Ramos (cell line): ENCODE measurements around the gene STX8.
"Not testable (repeated sequence)": the region's sequence is repeated elsewhere in the genome, so short reads cannot be mapped to it uniquely, and the experiment has no call there.

ENCODE experiments used
- in situ Hi-C: fragments of 300-500 bp; cut with MboI; formaldehyde crosslinking; loops from one replicate; pipeline ENCODE4 v1.14.3; 2022; ENCODE audit warnings: low sequenced_read_pairs; ENCODE audit not compliant: unreplicated experiment

Gene STX8

DNA sequence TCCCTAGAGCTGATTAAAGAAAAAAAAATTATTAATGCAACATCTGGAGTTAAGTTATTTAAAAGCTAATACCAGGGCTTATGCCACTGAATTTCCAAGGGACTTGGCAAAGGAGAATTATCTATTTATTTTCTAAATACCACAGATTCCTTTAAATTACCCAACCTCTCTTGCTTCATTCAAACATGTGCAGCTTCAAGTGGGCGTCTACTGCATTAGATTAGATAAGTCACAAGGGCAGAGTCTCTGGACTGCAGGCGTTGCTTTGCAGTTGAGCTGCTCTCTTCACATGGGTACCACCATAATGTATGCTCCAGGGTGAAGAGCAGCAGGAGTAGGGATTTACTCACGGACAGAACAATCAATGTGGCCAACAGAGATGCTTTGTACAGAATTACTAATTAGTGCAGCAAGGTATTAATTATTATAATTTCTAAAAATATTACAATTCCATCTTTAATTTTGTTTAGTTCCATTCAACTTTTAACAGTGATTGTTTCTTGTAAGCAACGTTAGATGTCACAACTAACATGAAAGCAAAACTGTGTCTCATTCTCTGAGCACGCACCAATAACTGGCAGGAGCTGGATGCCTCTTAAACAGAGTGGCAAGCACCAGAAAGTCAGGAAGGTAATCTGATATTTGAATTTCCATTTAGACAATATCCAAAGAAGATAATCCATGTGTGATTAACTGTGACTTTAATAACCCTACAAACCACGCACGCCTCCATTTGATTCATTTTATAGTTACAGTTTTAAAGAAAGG is 214.2 kb downstream of the STX8 start:
- in situ Hi-C loops = no loop called here

DNA sequence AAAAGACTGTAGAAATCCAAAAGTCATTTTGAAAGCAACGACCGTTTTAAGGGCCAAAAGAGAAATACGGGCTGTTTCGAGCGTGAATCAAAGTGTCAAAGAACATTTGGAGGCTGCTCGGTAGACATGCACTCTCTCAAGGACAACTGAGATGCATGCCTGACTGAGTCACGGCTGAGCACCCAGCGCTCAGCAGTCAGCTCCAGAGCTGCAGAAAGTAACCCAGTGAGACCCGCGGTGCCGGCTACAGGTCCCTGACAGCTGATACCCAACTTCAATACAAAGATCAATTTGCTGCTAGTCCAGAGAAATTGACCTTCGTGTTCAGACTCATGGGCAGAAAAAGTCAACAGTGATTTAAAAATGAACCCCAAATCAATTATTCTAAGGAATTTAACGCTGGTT is 214.9 kb downstream of the STX8 start:
- in situ Hi-C loops = no loop called here

DNA sequence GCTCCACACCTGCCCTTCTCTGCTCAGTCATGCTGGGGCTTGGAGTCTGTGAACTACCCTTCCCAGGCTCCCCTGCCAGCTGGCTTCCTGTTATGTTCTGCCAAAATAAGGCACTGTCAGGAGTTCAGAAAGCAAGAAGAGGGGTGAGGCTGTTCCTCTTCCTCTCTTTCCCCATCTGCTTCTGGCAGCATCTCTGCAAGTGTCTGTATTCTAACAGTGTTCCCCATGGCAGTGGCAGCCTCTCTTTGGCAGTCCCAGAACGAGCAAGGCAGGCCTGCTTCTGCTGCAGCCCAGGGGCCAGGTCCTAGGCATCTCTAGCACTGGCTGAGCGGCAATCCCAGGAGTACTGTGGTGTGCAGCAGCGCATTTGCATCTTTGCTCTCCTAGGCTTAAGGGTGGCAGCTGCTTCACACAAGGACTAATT is 219.1 kb downstream of the STX8 start:
- in situ Hi-C loops = no loop called here

DNA sequence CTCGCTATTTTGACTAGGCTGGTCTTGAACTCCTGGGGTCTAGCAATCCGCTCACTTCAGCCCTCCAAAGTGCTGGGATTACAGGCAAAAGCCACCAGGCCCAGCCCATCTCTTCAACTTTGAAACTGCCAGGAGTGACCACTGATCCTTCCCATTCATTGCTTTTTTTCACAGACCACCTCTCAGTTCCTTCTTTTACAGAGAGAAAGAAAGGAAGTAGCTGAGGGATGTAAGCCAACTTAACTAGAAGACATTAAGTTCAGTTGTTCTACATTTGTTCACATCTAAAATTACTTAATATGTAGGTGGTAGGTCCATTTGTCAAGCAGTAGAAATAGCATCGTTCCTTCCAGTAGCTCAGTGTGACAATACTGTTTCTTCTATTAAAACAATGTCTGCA is 219.8 kb downstream of the STX8 start:
- in situ Hi-C loops = no loop called here

DNA sequence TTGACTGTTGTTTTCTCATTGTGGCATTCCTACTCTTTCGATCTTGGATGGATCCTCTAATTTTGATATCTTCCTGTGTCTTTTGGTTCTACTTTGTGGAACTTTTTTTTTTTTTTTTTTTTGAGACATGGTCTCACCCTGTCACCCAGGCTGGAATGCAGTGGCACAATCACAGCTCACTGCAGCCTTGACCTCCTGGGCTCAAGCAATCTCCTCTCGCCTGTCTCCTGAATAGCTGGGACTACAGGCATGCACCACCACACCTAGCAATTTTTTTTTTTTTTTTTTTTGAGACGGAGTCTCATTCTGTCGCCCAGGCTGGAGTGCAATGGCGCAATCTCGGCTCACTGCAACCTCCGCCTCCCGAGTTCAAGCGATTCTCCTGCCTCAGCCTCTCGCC is 220.4 kb downstream of the STX8 start:
- in situ Hi-C loops = not testable (repeated sequence)

DNA sequence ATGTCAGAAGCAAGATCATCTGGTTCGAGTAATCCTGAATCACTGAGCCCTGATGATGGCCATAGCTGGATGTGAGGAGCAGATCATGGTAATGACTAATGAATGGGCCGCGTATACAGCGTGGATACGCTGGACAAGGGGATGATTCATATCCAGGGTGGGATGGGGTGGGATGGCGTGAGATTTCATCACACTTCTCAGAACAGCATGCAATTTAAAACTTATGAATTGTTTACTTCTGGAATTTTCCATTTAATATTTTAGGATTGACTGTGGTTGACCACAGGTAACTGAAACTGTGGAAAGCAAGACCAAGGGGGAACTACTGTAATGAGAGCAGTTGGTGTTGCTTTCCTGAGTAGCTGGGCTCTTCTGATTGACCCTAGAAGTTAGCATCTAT is 225.5 kb downstream of the STX8 start:
- in situ Hi-C loops = no loop called here

DNA sequence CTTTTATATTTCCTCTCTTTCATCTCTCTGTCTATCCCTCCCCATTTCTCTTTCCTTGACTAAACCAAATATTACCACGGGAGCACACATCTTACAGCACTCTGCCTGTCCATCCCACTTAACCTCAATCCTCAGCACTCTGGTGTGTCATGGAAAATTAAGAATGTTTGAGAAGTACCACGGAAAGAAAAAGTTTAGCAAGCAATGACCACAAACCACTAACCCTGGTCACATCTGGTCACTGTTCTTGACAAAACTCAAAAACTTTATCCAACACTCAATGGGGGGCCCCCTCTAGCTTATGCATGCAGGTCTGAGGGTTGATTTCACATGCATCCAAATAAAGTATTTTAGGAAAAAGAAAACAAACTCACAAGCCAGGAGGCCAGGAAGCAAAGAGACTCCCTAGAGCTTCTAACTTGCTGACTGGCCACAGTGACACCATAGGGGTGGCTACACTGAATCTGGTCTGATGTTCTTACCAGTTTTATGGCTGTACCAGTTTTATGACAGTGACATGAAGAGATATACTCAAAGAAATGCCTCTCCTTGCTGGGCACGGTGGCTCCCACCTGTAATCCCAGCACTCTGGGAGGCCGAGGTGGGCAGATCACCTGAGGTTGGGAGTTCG is 229.2 kb downstream of the STX8 start:
- in situ Hi-C loops = no loop called here

DNA sequence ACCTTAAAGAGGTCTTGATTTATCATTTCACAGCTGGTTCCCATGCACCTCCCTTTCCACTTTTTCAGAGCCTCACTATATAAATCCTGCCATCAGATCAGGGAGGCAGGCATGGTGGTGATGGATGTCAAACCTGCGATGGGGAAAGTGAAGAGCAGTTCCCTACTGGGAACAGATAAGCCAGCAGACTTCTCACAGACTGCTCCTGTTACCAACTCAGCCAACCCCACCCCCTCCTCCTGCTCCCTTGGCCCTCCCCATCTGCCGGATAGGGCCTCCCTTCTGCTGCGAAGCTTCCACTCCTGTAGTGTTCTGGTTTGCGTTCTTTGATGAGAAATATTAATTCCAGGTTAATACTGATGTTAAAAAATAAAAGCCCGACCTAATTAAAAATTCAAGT is 232.1 kb downstream of the STX8 start:
- in situ Hi-C loops = no loop called here

DNA sequence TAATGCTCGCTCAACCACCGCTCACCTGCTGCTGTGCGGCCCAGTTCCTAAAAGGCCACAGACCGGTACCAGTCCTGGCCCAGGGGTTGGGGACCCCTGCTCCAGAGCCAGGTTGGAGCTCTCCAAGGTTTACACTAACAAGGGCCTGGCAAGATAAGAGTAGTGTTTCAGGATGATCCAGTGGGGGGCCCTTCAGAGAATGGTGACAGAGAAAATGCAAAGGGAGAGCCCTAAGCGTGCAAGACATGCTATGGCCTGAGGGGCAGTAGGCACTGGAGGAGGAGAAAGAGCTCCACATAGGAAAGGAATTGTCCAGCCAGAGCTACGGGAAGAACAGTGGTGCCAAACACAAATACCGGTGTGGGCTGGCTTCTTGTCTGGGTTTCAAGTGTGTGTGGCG is 233.4 kb downstream of the STX8 start:
- in situ Hi-C loops = no loop called here

DNA sequence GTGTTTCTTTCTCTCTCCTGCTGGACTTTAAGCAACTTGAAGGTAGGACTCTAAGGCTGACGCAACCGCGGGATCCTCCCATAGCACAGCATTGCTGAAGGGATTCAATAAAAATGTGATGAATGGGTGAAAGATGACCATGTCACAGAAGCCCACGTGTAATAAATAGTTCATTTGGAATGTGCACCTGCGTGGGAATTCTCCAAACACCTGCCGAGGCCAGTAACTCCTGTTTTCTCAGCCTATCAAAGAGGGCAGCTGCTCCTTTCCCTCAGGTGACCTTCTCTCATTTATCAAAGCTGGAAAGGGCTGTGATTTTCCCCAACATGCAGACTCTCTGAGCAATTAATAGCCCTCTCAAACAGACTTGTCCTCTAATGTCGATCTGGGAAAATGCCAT is 235.7 kb downstream of the STX8 start:
- in situ Hi-C loops = no loop called here

DNA sequence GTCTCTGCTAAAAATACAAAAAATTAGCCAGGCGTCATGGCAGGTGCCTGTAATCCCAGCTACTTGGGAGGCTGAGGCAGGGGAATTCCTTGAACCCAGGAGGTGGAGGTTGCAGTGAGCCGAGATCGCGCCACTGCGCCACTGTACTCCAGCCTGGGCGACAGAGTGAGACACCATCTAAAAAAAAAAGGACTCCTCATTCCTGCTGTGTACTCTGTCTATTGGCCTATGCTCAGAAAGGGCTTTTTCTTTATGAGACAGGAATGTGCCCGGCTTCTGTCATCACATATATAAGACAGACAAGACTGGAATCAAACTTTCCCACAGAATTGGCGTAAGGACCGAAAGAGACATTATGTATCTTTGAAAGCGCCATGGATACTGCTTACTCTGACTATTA is 236.1 kb downstream of the STX8 start:
- in situ Hi-C loops = not testable (repeated sequence)

DNA sequence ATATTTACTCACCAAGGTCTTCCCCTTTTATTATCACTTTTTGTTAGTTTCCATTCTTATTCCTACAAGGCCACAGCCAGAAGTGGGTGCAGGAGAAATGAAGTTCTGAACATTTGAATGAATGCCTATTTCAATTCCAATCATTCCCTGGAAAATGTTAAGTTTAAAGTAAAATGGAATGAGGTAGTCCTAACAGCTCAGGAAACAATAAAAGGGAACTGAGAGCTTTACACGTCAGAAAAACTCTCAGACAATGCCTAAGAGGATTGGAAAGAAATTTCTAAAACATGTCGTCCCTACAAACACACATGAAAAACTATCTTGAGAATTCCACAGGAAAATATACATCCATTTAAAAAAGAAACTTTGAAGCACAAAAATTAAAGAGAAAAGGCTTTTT is 238.8 kb downstream of the STX8 start:
- in situ Hi-C loops = no loop called here

DNA sequence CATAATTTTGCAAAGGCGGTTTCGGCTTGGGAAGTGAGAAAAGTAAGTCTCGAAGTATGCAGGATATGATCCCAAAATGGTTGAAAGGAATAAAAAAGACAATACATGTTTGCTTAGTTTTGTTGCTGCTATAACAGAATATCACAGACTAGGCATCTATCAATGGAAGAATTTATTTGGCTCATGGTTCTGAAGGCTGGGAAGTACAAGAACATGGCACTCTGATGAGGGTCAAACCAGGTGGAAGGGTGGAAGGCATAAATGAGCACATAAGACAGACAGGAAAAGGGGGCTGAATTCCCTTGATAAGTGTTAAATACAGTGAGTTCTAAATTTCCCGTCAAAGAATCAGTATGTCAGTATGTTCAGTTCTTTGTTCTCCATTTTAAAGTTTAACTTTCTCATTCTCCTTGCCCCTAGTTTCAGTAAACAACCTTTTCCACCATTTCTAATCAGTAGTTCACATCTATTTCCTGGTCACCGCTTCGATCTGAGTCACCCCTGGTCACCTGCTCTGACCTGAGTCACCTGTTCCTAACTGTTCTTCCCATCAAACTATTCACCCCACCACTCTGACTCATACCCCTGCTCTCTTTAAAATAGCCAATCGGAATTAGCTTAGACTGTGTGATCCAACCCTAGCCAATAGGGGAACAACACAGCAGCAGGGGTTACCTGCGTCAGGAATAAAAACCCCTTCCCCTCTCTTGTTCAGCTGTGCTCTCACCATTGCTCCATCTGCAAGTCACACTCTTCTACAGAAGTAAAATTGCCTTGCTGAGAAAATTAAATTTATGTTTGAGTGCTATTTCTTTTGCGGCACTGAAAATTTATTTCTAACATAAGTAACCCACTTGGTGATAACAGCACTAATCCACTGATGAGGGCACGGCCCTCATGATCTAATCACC is 240.8 kb downstream of the STX8 start:
- in situ Hi-C loops = no loop called here

DNA sequence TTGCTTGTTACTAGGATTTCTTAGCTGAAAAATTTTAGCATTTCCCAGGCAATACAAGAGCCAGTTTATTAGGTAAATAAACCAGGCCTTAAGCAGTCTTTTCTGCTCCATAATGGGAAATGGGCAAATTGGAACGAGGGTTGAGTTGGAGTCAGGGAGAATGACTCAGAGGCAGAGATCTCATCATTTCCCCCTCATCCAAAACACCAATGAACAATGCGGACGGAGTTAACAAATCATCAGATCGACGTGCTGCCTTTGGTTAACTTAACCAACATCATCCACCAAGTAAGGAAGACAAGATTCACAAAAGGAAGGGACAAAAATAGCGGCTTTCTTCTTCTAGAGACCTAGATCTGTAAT is 243.5 kb downstream of the STX8 start:
- in situ Hi-C loops = no loop called here

DNA sequence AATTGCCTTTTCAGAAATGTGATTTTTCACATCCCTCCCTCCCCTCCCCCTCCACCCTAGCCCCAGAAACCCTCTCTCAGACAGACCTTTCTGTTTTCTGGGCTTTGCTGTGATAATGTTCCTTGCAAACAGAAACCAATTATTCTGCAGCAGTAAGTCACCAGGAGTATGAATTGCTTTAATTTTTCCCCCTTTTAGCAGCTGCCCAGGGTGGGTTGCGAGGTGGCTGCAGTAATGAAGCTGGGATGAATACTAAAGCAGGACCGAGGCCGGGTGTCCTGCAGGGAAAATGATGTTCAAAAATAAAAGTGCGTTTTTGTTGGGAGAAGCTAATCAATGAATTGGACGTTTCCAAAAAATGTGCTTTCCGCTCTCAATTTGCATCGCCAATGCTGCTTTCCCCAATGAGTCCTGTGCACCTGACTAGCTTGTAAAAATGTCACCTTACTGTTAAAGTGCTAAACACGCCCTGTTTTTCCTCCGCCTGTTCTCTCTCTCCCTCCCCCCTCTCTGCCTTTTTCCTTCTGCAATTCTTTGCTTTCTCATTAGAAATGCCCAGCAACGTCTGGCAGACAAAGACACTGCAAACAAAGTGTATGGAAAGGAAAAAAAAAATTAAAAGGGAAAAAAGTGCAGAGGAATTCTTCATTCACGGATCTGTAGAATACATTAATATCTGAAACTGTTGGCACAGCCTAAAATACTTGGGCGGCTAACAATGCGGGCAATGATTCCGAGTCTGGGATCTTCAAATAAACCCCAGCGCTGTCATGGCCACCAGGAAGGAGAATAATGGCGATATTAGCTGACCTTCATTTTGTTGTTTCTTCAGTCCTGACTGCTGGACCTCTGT is 244.1 kb downstream of the STX8 start:
- in situ Hi-C loops = no loop called here

DNA sequence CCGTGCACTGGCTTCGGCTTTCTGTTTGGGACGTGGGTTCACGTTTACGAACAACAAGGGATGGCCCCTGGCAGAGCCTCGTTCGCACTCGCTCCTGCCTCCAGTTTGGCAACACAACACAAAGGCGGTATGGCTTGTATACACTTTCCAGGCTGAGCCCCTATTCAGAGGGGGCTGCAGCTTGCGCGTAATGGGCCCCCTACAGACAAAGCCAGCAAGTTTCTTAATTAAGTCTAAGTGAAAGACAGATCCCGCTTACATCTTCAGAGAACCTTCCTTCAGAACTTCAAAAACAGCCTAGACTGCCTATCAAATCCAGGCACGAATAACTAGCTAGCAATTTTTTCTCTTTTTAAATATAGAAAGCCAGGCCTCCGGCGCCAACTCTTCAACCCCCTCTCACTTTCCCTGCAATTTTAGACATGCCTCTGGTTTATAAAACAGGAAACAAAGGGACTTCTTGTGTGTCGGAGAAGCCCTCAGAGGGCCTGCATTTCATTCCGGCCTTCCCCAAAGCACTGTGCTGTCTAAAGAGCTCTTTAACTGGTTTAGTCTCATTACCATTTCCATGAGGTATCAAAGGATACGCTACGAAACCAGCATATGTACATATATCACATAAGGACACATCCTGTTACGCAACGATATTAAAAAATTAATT is 244.9 kb downstream of the STX8 start:
- in situ Hi-C loops = no loop called here

DNA sequence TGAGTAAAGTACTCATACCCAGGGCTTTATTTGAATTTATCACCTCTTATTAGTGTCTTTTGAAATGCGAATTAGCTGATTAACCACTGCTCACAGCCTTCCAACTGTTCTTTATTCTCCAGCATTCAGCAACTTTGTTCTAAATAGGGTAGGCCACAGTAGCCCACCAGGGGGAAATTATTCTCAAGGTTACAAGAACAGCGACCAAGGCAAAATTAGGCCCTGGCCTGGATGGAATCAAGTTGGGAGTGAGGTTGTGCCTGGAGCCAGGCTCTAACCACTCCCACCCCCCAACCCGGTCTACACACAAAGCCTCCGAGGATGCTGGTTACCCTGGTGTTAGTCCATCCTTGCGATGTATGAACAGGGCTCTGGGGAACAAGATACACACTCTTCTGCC is 245.5 kb downstream of the STX8 start:
- in situ Hi-C loops = no loop called here

DNA sequence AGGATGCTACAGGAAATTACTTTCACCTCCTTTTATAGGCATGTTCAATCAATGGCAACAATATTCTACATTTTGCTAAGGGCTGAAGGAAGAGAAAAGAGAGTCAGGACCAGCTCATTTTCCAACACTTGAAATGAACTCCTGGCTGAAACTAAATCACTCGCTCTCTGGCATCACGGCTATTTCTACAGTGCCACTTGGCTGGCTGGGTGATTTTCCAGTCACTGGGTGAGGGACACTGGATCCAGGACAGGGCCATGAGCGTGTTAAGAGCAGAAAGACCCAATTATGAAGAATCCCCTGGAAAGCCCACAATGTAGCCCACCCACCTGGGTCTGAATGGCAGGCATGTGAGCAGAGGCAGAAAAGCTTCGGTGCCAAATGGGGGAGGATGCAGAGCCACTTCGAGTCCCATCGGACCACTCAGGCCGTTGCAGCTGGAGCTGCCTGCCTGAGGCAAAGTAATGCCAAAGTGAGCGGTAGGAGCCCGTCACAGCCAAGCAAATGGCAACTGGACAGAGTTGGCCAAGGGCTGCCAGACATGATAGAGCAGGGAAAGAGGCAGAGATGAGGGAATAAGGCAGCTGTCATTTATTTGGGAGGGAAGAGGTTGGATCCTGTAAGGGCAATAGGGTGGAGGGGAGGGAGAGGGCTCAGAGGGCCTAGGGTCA is 246.2 kb downstream of the STX8 start:
- in situ Hi-C loops = no loop called here

DNA sequence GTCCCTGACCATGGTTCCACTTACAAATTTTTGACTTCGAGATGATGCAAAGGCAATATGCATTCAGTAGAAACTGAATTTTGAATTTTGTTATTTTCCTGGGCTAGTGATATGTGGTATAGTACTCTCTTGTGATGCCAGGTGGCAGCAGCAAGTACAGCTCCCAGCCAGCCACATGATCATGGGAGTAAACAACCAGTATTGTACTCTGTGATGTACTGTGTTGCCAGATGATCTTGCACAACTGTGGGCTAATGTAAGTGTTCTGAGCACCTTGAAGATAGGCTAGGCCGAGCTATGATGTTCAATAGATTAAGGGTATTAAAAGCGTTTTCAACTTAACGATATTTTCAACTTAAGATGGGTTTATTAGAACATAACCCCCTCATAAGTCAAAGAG is 250.8 kb downstream of the STX8 start:
- in situ Hi-C loops = no loop called here
